Measurements from ENCODE around the gene SIRT3.
A peak's percentile ranks its signal among the peaks of the same experiment; 100 is the strongest.
"Not testable (repeated sequence)": the region's sequence is repeated elsewhere in the genome, so short reads cannot be mapped to it uniquely, and the experiment has no call there.

SIRT3 gene

GRCh38 chr11:238346-238745 is 2.2 kb upstream of the SIRT3 start:
- DNase-seq: not testable (repeated sequence)

- peak; percentile 81 for DNase-seq
Observed at GRCh38 chr11:236774-237767, 929 bp upstream of the SIRT3 start, which contains the start of gene PSMD13. TSS of gene PSMD13 (plus strand) at chr11:236976. CDS start at chr11:237050, 74 bp downstream.

GRCh38 chr11:235609-235996 is 539 bp downstream of the SIRT3 start:
- no peak for DNase-seq

DNA sequence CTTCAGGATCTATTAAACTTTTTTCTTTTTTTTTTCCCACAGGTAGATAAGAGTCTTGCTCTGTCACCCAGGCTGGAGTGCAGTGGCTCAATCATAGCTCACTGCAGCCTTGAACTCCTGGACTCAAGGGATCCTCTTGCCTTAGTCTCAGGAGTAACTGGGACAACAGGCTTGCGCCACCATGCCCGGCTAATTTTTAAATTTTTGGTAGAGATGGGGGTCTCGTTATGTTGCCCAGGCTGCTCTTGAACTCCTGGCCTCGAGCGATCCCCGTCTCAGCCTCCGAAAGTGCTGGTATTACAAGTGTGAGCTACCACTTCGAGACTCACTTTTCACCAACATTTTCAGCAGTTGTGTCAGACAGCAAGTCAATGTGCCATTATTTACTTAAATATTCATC is 962 bp downstream of the SIRT3 start:
- no peak for DNase-seq

- no peak for DNase-seq
Observed at GRCh38 chr11:232783-233565, 3.2 kb downstream of the SIRT3 start.

- no peak for DNase-seq
Observed at GRCh38 chr11:230431-230830, 5.7 kb downstream of the SIRT3 start.

DNA sequence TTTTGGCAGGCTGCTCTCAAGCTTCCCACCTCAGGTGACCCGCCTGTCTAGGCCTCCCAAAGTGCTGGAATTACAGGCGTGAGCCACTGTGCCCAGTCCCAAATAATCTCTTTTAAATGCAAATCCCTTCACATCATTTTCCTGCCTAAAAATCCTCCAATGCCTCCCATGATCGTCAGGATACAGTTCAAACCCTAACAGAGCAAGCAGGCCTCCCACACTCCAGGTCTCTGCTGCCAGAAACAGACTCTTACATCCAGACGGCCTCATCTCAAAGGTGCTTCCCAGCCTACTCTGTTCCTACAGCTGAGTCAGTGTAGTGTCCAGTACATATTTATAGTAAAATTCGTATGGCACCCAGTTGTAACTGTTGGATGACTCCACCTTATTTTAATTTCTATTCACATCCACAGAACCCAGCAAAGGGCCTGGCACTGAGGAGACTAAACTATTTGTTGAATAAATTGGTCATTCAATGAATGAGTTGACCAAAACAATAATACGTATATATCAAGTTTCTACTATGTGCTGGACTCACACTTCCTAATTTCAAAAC is 8.2 kb downstream of the SIRT3 start:
- DNase-seq: no peak

DNA sequence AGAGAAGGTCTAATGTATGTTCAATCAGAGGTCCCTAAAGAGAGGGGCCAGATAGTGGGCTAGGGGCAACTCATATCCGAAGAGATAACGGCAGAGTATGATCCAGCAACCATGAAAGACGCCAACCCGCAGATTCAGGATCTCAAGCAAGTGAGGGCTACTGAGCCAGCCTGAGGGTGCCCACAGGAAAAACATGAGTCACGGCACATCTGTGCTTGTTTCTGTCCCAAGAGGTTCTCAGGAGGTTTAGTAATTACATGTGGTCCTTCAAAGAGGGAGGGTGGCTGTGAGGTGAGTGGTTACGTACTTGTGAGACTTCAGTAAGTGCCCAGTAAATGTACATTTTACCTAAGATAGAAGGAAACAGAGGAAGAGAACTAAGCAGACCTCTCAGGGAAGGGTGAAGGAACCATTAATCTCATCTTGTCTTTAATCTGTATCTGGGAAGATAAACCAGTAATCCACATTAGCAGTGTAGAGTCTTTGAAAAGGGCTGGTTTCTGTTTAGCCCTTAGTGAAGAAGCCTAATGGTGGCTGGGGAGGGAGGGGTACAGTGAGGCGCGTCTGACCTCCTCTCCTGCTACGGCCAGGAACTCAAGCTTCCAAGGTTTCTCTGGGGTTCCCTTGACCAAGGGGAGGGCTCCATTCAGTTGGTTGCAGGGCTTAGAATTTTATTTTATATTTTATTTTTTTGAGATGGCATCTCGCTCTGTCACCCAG is 10.2 kb downstream of the SIRT3 start:
- no peak for DNase-seq

DNA sequence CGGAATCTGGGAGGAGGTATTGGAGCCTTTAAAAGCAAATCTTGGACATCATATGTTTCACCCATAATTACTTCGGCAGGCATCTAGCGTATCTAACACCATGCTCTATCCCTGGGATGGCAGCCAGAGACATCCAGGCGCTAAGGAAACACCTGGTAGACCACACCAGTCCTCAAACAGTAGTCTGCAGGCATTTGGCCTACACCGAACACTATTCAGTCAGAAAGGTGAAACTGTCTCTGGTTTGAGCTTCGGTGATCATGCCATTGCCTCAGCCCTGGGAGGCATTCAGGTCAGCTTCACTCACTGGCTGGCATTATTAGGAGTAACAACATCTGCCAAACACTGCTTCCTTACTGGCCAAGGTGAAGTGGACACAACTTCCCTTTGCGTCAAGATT is 11.7 kb downstream of the SIRT3 start:
- no peak for DNase-seq

DNA sequence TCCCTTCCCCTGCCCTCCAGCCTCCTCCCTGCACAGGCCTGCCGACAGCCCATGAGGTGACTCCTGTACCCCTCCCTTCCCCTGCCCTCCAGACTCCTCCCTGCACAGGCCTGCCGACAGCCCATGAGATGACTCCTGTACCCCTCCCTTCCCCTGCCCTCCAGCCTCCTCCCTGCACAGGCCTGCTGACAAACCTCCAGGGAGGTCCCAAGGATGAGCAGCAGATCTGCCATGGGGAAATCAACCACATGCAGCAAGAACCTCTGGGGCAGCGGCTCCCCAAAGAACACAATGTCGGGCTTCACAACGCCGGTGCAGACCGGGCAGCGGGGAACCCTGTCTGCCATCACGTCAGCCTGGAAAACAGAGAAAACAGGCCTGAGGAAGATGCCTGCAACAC is 12.3 kb downstream of the SIRT3 start:
- DNase-seq: no peak

GRCh38 chr11:223026-223789 is 12.9 kb downstream of the SIRT3 start:
- DNase-seq: no peak

DNA sequence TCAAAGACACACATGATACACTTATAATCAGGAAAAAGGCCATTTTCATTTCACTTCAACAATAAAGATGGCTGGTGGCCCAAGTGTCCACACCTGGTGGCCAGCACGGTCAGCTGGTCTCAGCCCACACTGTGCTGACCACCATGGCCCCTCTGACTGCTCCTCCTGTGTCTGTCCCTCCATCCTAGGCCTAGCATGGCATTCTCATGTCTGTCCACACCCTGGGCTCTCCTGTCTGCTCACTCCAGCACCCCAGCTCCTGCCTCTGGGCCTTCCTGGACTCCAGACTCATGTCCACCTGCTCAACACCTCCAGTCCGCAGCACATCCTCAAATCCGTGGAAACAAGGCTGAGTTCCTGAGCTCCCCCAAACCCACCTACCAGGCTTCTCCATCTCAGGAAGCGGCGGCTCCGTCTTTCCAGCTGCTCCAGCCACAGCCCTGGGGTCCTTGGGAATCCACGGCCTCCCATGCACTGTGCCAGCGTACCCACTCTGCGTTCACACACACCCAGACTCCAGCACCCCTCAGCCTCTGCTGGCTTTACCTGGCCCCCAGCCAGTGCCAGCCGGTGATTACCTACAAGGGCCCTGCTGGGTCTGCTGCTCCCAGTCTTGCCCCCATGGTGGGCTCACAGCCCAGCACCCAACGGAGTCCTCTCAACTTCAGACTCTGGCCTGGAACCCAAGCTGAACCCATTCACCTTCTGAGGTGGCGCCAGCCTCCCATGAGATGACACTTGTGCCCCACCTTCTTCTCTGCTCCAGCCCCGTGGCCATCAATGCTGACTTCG is 13.9 kb downstream of the SIRT3 start:
- DNase-seq: no peak

DNA sequence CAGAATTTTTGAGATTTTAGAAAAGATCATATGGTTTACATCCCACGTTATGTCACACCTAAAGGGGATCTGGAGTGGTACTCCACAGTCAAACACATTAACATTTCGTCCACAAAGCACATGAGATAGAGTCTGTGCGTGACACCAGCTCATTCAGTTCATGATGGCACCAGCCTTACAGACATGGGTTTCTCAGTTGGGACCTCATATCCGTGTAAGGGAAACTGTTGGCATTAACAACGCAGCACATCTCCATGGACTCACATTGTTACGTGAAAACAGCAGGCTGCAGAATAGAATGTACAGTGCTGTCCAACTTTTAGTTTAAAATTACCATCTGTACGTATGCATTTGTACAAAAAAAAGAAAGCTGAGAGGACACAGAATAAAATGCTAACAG is 14.6 kb downstream of the SIRT3 start:
- no peak for DNase-seq

GRCh38 chr11:220641-221215 is 15.4 kb downstream of the SIRT3 start:
- DNase-seq: not testable (repeated sequence)

DNA sequence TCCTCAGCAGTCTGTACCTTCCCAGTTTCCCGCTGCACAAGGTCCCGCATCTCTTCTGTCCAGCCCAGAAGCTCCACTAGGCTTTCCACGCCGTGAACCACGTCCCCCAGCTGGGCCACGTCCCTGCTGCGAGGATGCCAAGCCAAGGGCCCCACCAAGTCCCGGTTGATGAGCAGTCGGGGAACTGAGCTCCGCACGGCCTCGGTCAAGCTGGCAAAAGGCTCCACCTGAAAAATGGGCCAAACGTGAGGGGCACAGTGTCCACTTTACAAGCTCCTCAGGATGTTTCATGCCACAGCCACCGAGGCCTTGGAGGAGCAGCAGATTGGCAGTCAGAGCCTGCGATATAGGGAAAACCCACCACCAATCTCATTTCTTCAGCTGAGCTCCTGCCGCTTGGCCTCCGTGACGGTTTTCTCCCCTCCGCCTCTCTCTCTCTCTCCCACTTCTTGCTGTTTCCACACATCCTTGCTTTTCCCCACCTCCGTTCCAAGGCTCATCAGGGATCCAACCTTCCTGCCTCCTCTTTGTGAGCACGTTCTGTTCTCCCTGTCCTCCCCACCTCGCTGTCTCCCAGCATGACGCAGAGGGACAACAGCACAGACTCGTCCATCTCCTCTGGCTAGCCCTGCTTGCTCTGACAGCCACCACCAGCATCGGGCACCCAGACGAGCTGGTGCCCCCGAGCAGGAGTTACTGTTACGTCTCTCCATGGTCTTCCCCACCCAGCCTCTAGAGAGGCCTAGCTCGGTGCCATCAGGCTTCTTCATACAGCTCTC is 17.1 kb downstream of the SIRT3 start:
- DNase-seq: no peak

- no peak for DNase-seq
Observed at GRCh38 chr11:217704-218103, 18.4 kb downstream of the SIRT3 start.

- DNase-seq: no peak
Observed at GRCh38 chr11:216081-216974, 19.8 kb downstream of the SIRT3 start.

DNA sequence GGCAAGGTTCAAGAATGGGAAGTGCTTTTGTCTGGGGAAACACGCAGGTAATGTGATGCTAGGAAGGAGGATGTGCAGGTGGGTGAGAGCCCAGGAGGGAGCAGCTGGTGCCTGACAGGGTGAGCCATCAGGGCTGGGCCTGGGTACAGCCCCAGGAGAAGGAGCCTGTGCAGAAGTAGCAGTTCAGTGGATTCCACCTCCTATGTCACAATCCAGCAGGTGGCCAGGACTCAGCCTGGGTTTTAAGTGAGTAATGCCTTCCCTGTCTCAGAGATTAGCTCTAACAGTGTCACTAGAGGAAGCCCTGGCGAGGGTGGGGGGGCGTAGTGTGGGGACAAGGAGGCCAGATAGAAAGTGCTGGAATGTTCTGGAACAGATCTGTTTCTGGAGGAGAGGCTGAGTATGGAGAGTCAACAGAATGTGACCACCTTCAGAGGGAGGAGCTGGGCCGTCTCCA is 20.5 kb downstream of the SIRT3 start:
- DNase-seq: no peak

DNA sequence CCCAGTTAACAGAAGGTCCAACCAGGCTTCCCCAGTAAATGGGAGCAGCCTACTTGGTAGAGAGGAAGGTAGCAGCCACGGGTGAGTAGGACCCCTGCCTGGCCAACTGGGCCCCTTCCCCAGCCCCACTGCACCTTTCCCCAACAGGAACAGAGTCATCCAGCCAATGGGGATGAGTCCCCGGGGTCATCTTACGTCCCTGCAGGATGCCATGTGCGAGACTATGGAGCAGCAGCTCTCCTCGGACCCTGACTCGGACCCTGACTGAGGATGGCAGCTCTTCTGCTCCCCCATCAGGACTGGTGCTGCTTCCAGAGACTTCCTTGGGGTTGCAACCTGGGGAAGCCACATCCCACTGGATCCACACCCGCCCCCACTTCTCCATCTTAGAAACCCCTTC is 22.1 kb downstream of the SIRT3 start:
- DNase-seq: no peak
